GM23248 (cell line): Measurements from ENCODE around the gene MIOX.

Source experiments
- EZH2 ChIP-seq: fragments of 200-600 bp; sonication (generic); IDR thresholded peaks from 2 replicates; pipeline ENCODE4 v1.6.1; 2018; ENCODE audit warnings: antibody characterized with exemption, mild to moderate bottlenecking; ENCODE audit not compliant: insufficient read depth, poor library complexity, severe bottlenecking
- EZH2phosphoT487 ChIP-seq: fragments of 200-600 bp; sonication (generic); IDR thresholded peaks from 2 replicates; pipeline ENCODE4 v1.6.1; 2018; ENCODE audit warnings: antibody characterized with exemption, moderate library complexity, mild to moderate bottlenecking, low read depth; ENCODE audit not compliant: insufficient read depth

DNA sequence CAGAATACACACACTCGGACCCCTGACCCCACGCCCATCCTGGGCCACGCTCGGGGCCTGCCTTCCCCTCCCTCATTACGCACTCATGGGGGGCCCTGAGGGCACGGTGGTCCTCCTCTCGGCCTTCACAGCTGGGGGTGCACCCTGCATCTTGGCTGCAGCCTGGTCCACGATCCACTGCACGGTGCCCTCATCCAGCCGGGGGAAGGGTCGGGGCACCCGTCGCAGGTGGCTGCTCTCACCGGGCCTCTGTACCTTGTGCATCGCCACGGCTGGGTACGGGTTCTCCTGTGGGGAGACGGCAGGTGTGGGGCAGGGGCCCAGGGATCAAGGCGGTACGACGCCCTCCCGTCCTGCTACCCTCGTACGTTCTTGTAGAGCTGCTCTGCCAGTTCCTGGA, 22.2 kb upstream of the MIOX start:
- TF ChIP-seq EZH2 (no peak), EZH2phosphoT487 (no peak)
